Gastrocnemius medialis (tissue), 4 donors: ENCODE results near the gene JMJD1C. TPM values are rescaled to one million over a fixed set of nuclear protein-coding genes. Genes with fewer than 3 reads are reported as not detected.
"Not testable (repeated sequence)": the region's sequence is repeated elsewhere in the genome, so short reads cannot be mapped to it uniquely, and the experiment has no call there.

Source experiments
- ATAC-seq, 2 donors: fragments of 150-250 bp; one replicate each; pipeline ENCODE4 v1.9.1; 2016
- DNase-seq, 2 donors: peaks; one replicate each; pipeline ENCODE4 v3.0.0-alpha.2; 2019
- H3K27ac ChIP-seq, 4 donors: fragments of 200-600 bp; sonication (generic); 1 replicate in 1 of 4; 2 replicates in 3 of 4; pipeline ENCODE4 v1.5.1; 2016 to 2018; ENCODE audit warnings: mild to moderate bottlenecking in 2 of 4, moderate library complexity in 1 of 4
- H3K27me3 ChIP-seq, 3 donors: fragments of 200-600 bp; sonication (generic) in 2 of 3; 1 replicate in 1 of 3; 2 replicates in 2 of 3; pipeline versions ENCODE4 v1.5.1 to v1.6.0; 2016 to 2019; ENCODE audit warnings: mild to moderate bottlenecking in 1 of 3, moderate library complexity in 1 of 3
- H3K36me3 ChIP-seq, 2 donors: fragments of 200-600 bp; sonication (generic) in 1 of 2; one replicate each; pipeline ENCODE4 v1.5.1; 2017 to 2018
- H3K4me1 ChIP-seq, 2 donors: fragments of 200-600 bp; sonication (generic) in 1 of 2; one replicate each; pipeline ENCODE4 v1.5.1; 2016 to 2017; ENCODE audit warnings: mild to moderate bottlenecking in 2 of 2
- H3K4me3 ChIP-seq, 4 donors: fragments of 200-600 bp; sonication (generic) in 3 of 4; 1 replicate in 1 of 4; 2 replicates in 3 of 4; pipeline ENCODE4 v1.5.1; 2016 to 2019; ENCODE audit warnings: mild to moderate bottlenecking in 2 of 4
- H3K9me3 ChIP-seq, 3 donors: fragments of 200-600 bp; sonication (generic) in 2 of 3; 1 replicate in 1 of 3; 2 replicates in 2 of 3; pipeline ENCODE4 v1.5.1; 2016 to 2019
- POLR2A ChIP-seq, 2 donors: fragments of 450-650 bp; IDR thresholded peaks; one replicate each; pipeline ENCODE4 v1.6.1; 2017; ENCODE audit warnings: antibody characterized with exemption in 2 of 2, mild to moderate bottlenecking in 2 of 2, moderate library complexity in 2 of 2
- in situ Hi-C, 4 donors: fragments of 200-750 bp; cut with MboI; loops; one replicate each; pipeline versions ENCODE4 v1.15.0 to v1.8.0; 2017; ENCODE audit warnings: low sequenced_read_pairs in 4 of 4
- intact Hi-C: fragments of 100-400 bp; cut with DNase I; formaldehyde crosslinking; loops from one replicate; pipeline ENCODE4 v1.15.1; 2023; ENCODE audit warnings: low total_unique reads
- total RNA-seq, 4 donors: library from RNA; depleted of rRNA; stranded (reverse); fragments of >200 nt; gene quantifications; one replicate each; pipeline versions ENCODE4 v1.1.0 to v1.2.3, GENCODE V29; 2016
- TF ChIP-seq, protein P1 (sequence below), 5 experiments: fragments of 450-650 bp in 3 of 5; fragments of 200-600 bp in 2 of 5; sonication (generic) in 2 of 5; IDR thresholded peaks in 4 of 5; conservative IDR thresholded peaks in 1 of 5; 1 replicate in 4 of 5; 2 replicates in 1 of 5; pipeline ENCODE4 v1.5.1; 2016 to 2019; ENCODE audit warnings: antibody characterized with exemption in 5 of 5, mild to moderate bottlenecking in 3 of 5, moderate library complexity in 3 of 5

JMJD1C gene
- total RNA-seq, 4 donors from 2014 or later = 22.5 to 74.1 (median 46.9) TPM

DNA sequence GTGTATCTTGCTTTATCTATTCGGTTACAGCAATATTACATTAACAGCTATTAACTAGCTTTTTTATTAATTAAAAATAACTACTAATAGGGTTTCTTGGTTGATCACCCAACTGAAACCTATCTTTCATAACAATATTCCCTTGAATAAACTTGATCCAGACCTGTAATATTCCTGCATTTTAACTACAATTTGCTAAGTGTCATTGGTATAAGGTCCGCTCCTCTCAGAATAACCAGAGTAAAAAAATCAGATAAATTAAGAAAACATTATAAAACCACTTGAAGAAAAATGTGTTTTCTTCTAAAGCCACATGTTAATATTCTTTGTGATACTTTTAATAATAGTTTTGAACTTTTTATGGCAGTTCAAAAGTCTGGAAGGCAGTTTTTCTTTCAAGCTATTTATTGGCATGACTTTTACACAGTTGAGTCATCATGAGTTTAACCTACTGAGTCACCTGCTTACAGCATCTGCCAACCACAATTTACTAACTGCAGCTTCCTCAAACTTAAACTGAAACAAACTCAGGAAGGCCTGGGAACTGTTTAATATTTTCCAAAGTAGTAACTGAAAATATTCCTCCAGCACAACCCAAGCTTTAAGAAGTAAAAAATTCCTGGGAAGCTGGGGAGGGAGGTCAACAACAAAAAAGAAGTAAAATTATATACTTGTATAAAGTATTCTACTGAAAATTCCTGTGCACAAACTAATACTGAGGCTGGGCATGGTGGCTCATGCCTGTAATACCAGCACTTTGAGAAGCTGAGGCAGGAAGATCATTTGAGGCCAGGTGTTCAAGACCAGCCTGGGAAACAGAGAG lies 229.5 kb downstream of the JMJD1C start:
- DNase-seq (no peak), ATAC-seq (peak; percentile 95 to 98)
- Histone ChIP-seq H3K9me3 (no peaks in the 10 kb centered on the region), H3K27me3 (no peaks in the 10 kb centered on the region), H3K27ac (peak overlapping the region; percentile 70 to 85 (median 81)), H3K36me3 (no peaks in the 10 kb centered on the region), H3K4me1 (peaks cover 35 to 41% of the 10 kb centered on the region in 2 donors), H3K4me3 (no peak overlapping the region)
- intact Hi-C loops = no loop called here
- in situ Hi-C loops = no loop called here
- no peak for TF ChIP-seq POLR2A (IDR thresholded peaks at IDR 0.05)
- TF ChIP-seq, protein P1, sequence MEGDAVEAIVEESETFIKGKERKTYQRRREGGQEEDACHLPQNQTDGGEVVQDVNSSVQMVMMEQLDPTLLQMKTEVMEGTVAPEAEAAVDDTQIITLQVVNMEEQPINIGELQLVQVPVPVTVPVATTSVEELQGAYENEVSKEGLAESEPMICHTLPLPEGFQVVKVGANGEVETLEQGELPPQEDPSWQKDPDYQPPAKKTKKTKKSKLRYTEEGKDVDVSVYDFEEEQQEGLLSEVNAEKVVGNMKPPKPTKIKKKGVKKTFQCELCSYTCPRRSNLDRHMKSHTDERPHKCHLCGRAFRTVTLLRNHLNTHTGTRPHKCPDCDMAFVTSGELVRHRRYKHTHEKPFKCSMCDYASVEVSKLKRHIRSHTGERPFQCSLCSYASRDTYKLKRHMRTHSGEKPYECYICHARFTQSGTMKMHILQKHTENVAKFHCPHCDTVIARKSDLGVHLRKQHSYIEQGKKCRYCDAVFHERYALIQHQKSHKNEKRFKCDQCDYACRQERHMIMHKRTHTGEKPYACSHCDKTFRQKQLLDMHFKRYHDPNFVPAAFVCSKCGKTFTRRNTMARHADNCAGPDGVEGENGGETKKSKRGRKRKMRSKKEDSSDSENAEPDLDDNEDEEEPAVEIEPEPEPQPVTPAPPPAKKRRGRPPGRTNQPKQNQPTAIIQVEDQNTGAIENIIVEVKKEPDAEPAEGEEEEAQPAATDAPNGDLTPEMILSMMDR (IDR thresholded peaks at IDR 0.05 in 4 of 5, conservative IDR thresholded peaks at IDR 0.05 in 1 of 5) = no peak

DNA sequence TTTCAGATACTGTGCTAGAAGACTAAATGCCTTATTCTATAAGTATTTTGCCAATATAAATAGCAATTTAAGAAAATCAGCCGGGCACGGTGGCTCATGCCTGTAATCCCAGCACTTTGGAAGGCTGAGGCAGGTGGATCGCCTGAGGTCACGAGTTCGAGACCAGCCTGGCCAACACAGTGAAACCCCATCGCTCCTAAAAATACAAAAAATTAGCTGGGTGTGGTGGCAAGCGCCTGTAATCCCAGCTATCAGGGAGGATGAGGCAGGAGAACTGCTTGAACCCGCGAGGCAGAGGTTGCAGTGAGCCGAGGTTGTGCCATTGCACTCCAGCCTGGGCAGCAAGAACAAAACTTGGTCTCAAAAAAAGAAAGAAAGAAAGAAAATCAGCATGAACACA lies 230.6 kb downstream of the JMJD1C start:
- Histone ChIP-seq H3K4me1 (peaks cover 25 to 29% of the 10 kb centered on the region in 2 donors), H3K27ac (peak overlapping the region in 1 of 4 donors; percentile 80)
- intact Hi-C loops, H3K36me3 ChIP-seq, ATAC-seq, H3K9me3 ChIP-seq, in situ Hi-C loops, H3K27me3 ChIP-seq, DNase-seq, H3K4me3 ChIP-seq: not testable (repeated sequence)

DNA sequence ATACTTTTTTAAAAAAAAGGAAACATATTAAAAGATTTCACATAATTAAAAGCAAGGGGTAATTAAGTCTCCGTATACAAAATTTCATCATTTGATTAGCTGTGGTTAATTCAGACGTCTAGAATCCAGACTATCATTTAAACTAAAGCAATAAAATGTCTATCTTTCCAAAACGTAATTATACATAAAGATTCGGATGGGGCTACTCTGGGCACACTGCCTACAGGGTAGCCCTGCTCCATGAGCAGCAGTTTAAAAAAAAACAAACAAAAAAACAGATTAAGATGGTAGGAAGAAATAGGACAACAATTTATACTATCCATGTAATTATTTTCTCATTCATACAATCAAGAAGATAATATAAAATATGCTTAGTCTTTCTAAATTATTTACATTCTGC lies 236.6 kb downstream of the JMJD1C start:
- ATAC-seq = no peak
- TF ChIP-seq, protein P1 (IDR thresholded peaks at IDR 0.05 in 4 of 5, conservative IDR thresholded peaks at IDR 0.05 in 1 of 5) = no peak
- TF ChIP-seq POLR2A (IDR thresholded peaks at IDR 0.05) = no peak
- H3K27me3 ChIP-seq = no peaks in the 10 kb centered on the region
- no peak overlapping the region for H3K27ac ChIP-seq
- intact Hi-C loops = no loop called here
- in situ Hi-C loops = no loop called here
- peaks cover 22 to 25% of the 10 kb centered on the region in 2 donors for H3K4me1 ChIP-seq
- no peaks in the 10 kb centered on the region for H3K9me3 ChIP-seq
- no peaks in the 10 kb centered on the region for H3K36me3 ChIP-seq
- DNase-seq = no peak
- no peak overlapping the region for H3K4me3 ChIP-seq

DNA sequence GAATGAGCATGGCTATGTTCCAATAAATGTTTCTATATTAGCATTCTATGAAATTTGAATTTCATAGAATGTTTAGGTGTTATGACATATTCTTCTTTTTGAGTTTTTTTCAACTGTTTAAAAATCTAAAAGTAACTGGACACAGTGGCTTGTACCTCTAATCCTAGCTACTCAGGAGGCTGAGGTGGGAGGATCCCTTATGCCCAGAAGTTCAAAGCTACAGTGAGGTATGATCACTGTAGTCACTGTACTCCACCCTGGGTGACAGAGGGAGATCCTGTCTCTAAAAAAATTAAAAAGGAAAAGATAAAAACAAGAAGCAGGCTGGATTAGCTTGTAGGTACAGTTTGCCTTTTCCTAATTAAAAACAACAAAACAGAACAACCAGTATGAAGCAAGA lies 237.5 kb downstream of the JMJD1C start:
- Histone ChIP-seq H3K27me3 (no peaks in the 10 kb centered on the region), H3K36me3 (no peaks in the 10 kb centered on the region), H3K4me3 (no peak overlapping the region), H3K4me1 (peaks cover 20 to 23% of the 10 kb centered on the region in 2 donors), H3K27ac (peak overlapping the region in 1 of 4 donors; percentile 11), H3K9me3 (no peaks in the 10 kb centered on the region)
- intact Hi-C loops (no loop called here), in situ Hi-C loops (no loop called here)
- ATAC-seq (no peak), DNase-seq (no peak)
- TF ChIP-seq, protein P1 (IDR thresholded peaks at IDR 0.05 in 4 of 5, conservative IDR thresholded peaks at IDR 0.05 in 1 of 5) = no peak
- no peak for TF ChIP-seq POLR2A (IDR thresholded peaks at IDR 0.05)

DNA sequence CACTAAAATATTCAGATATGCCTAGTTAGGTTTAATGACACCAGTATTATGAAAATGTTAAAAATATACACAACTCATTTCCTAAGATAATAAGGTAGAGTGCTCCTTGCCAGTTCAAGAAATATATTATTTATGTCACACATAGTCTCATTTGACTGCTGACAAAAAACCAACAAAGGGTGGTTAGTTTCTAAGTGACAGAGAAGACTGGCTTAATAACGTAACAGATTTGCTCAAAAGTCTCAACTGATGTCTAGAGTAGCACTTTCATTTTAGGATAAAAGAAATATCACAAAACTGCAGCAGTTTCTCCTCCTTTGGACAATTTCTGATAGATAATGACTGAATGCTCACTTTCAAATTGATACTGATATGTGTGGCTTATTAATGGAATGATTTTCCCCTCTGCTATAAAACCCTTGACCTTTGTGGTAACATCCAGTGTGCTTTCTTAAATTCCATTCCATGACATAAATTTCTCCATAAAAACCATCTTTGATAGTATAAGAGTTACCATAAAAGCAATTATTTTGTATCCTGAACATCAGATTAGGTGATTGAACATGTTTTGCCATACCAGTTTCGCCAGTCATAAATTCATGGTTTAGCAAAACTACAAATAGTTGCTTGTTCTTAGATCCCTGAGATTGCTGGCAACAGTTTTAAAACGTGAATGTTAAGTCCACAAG lies 238.4 kb downstream of the JMJD1C start:
- no peaks in the 10 kb centered on the region for H3K36me3 ChIP-seq
- H3K9me3 ChIP-seq = no peaks in the 10 kb centered on the region
- H3K27me3 ChIP-seq = no peaks in the 10 kb centered on the region
- TF ChIP-seq, protein P1 (IDR thresholded peaks at IDR 0.05 in 4 of 5, conservative IDR thresholded peaks at IDR 0.05 in 1 of 5) = no peak
- TF ChIP-seq POLR2A (IDR thresholded peaks at IDR 0.05) = no peak
- ATAC-seq (no peak), DNase-seq (no peak)
- H3K27ac ChIP-seq = peak overlapping the region in 1 of 4 donors; percentile 11
- in situ Hi-C loops = no loop called here
- intact Hi-C loops = no loop called here
- peaks cover 13 to 18% of the 10 kb centered on the region in 2 donors for H3K4me1 ChIP-seq
- no peak overlapping the region for H3K4me3 ChIP-seq
